ENCODE measurements around the gene BANP. TPM values are rescaled to one million over a fixed set of nuclear protein-coding genes. Genes with fewer than 3 reads are reported as not detected.
"Not testable (repeated sequence)": the region's sequence is repeated elsewhere in the genome, so short reads cannot be mapped to it uniquely, and the experiment has no call there.

Gene BANP
- total RNA-seq, 2 experiments from 2014 or later = 35.1 to 38.6 TPM

GRCh38 chr16:88017587-88018101 is 66.4 kb downstream of the BANP start:
- H3K36me3 Mint-ChIP-seq (ENCODE audit: low read depth) = no peaks in the 10 kb centered on the region
- no peaks in the 10 kb centered on the region for H3K27me3 Mint-ChIP-seq (ENCODE audit: low read depth)
- CTCF ChIA-PET = no interaction called here
- intact Hi-C loops (cut with micrococcal nuclease) = no loop called here
- H3K27ac Mint-ChIP-seq = no peak overlapping the region
- no peaks in the 10 kb centered on the region for H3K4me1 Mint-ChIP-seq (ENCODE audit: low read depth)
- no peaks in the 10 kb centered on the region for H3K9me3 Mint-ChIP-seq
- H3K4me3 Mint-ChIP-seq = no peak overlapping the region
- DNase-seq = no peak

- H3K36me3 Mint-ChIP-seq (ENCODE audit: low read depth); H3K4me1 Mint-ChIP-seq (ENCODE audit: low read depth); H3K27ac Mint-ChIP-seq; H3K27me3 Mint-ChIP-seq (ENCODE audit: low read depth); H3K4me3 Mint-ChIP-seq; DNase-seq; CTCF ChIA-PET; intact Hi-C loops (cut with micrococcal nuclease); H3K9me3 Mint-ChIP-seq: not testable (repeated sequence)
Observed at GRCh38 chr16:88018382-88018781, 67.1 kb downstream of the BANP start.

- H3K36me3 Mint-ChIP-seq (ENCODE audit: low read depth); CTCF ChIA-PET; DNase-seq; H3K27me3 Mint-ChIP-seq (ENCODE audit: low read depth); intact Hi-C loops (cut with micrococcal nuclease); H3K4me1 Mint-ChIP-seq (ENCODE audit: low read depth); H3K27ac Mint-ChIP-seq; H3K9me3 Mint-ChIP-seq; H3K4me3 Mint-ChIP-seq: not testable (repeated sequence)
Observed at GRCh38 chr16:88019041-88019820, 68.0 kb downstream of the BANP start.

DNA sequence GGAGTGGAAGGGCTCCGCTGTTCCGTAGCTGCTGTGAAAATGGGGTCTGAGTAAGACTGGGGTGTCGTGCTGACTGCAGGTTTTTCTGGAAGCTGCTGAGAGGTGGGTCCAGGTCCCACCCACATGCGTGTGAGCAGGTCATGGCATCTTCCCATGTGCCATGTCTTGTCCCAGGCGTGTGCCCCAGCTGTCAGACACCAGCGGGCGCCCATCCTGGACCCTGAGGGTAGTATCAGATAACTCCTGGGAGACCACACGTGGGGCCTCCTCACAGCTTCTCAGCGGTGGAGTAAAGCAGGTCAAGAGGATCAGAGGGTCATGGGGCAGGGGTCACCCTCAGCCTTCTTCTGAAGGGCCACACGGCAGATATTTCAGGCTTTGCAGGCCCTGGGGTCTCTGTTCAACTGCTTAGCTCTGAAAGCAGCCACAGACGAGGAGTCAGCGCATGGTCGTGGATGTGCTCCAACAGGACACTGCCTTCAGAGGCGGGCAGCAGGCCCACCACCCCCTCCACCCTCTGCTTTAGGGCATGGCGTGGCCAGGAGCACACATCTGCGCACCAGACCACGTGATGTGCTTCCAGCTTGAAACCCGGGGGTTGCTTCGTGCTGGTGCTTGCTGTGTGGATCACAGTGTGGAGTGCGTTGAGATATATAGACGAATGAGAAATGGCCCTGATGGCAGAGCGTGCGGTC is 68.7 kb downstream of the BANP start:
- CTCF ChIA-PET = no interaction called here
- Mint-ChIP-seq H3K27me3 (ENCODE audit: low read depth) (no peaks in the 10 kb centered on the region), H3K4me3 (no peak overlapping the region), H3K36me3 (ENCODE audit: low read depth) (no peaks in the 10 kb centered on the region), H3K4me1 (ENCODE audit: low read depth) (peaks cover 2% of the 10 kb centered on the region), H3K9me3 (no peaks in the 10 kb centered on the region), H3K27ac (no peak overlapping the region)
- DNase-seq = no peak
- intact Hi-C loops (cut with micrococcal nuclease) = no loop called here

GRCh38 chr16:88020516-88020885 is 69.3 kb downstream of the BANP start:
- no peak overlapping the region for H3K27ac Mint-ChIP-seq
- DNase-seq = no peak
- intact Hi-C loops (cut with micrococcal nuclease) = no loop called here

GRCh38 chr16:88021041-88021970 is 70.1 kb downstream of the BANP start:
- DNase-seq; H3K27me3 Mint-ChIP-seq (ENCODE audit: low read depth); H3K4me1 Mint-ChIP-seq (ENCODE audit: low read depth); intact Hi-C loops (cut with micrococcal nuclease); H3K27ac Mint-ChIP-seq; H3K9me3 Mint-ChIP-seq; H3K4me3 Mint-ChIP-seq; CTCF ChIA-PET; H3K36me3 Mint-ChIP-seq (ENCODE audit: low read depth): not testable (repeated sequence)

More at GRCh38 chr16:88020516-88020885, 69.3 kb downstream of the BANP start:
- Mint-ChIP-seq H3K4me3 (no peak overlapping the region), H3K36me3 (ENCODE audit: low read depth) (no peaks in the 10 kb centered on the region), H3K27me3 (ENCODE audit: low read depth) (no peaks in the 10 kb centered on the region), H3K4me1 (ENCODE audit: low read depth) (peaks cover 3% of the 10 kb centered on the region), H3K9me3 (no peaks in the 10 kb centered on the region)
- CTCF ChIA-PET = no interaction called here

GRCh38 chr16:88022076-88023042 is 71.1 kb downstream of the BANP start:
- Mint-ChIP-seq H3K4me3 (no peak overlapping the region), H3K27ac (no peak overlapping the region), H3K27me3 (ENCODE audit: low read depth) (no peaks in the 10 kb centered on the region), H3K9me3 (no peaks in the 10 kb centered on the region), H3K4me1 (ENCODE audit: low read depth) (peaks cover 10% of the 10 kb centered on the region), H3K36me3 (ENCODE audit: low read depth) (peaks cover 3% of the 10 kb centered on the region)
- DNase-seq = no peak
- CTCF ChIA-PET = interaction anchor here (0.6 kb wide), 1 partner anchor 48 kb away, joined by 4 read pairs; no protein-coding TSS in a partner anchor
- intact Hi-C loops (cut with micrococcal nuclease) = no loop called here

- intact Hi-C loops (cut with micrococcal nuclease) = no loop called here
- Mint-ChIP-seq H3K27ac (no peak overlapping the region), H3K27me3 (ENCODE audit: low read depth) (no peaks in the 10 kb centered on the region), H3K4me1 (ENCODE audit: low read depth) (peaks cover 10% of the 10 kb centered on the region), H3K36me3 (ENCODE audit: low read depth) (peaks cover 5% of the 10 kb centered on the region), H3K9me3 (no peaks in the 10 kb centered on the region), H3K4me3 (no peak overlapping the region)
- CTCF ChIA-PET = interaction anchor here (0.6 kb wide), 1 partner anchor 49 kb away, joined by 4 read pairs; no protein-coding TSS in a partner anchor
- DNase-seq = no peak
Observed at GRCh38 chr16:88023366-88023765, 72.1 kb downstream of the BANP start.

GRCh38 chr16:88023786-88024185 is 72.6 kb downstream of the BANP start:
- Mint-ChIP-seq H3K27me3 (ENCODE audit: low read depth) (no peaks in the 10 kb centered on the region), H3K4me1 (ENCODE audit: low read depth) (peaks cover 10% of the 10 kb centered on the region), H3K27ac (no peak overlapping the region), H3K4me3 (no peak overlapping the region), H3K9me3 (no peaks in the 10 kb centered on the region), H3K36me3 (ENCODE audit: low read depth) (peaks cover 5% of the 10 kb centered on the region)
- no peak for DNase-seq
- CTCF ChIA-PET = no interaction called here
- intact Hi-C loops (cut with micrococcal nuclease) = no loop called here

GRCh38 chr16:88024491-88025085 is 73.4 kb downstream of the BANP start:
- DNase-seq; intact Hi-C loops (cut with micrococcal nuclease); H3K9me3 Mint-ChIP-seq; CTCF ChIA-PET; H3K27me3 Mint-ChIP-seq (ENCODE audit: low read depth); H3K4me3 Mint-ChIP-seq; H3K27ac Mint-ChIP-seq; H3K36me3 Mint-ChIP-seq (ENCODE audit: low read depth): not testable (repeated sequence)
- H3K4me1 Mint-ChIP-seq (ENCODE audit: low read depth) = peaks cover 10% of the 10 kb centered on the region

DNA sequence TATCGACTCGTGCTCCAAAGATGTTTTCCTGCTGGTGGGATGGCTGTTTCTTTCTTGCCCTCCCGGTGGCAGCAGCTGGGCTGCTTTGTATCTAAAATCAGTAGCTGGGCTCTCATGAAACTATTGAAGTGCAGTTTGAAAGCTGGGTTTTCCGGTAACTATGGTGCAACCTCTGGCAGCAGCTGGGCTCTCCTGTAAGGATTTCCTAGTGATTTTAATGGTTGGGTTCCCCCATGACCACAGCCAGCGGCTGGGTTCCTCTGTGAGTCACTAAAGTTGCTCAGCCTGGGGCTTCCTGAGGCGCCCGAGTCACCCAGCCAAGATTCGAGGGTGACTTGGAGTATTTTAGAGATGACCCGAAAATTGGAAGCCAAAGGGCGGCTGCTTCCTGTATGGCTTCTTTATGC is 73.9 kb downstream of the BANP start:
- DNase-seq = peak; percentile 21
- H3K27ac Mint-ChIP-seq; H3K36me3 Mint-ChIP-seq (ENCODE audit: low read depth); intact Hi-C loops (cut with micrococcal nuclease); CTCF ChIA-PET; H3K4me3 Mint-ChIP-seq; H3K27me3 Mint-ChIP-seq (ENCODE audit: low read depth); H3K9me3 Mint-ChIP-seq: not testable (repeated sequence)
- peaks cover 10% of the 10 kb centered on the region for H3K4me1 Mint-ChIP-seq (ENCODE audit: low read depth)
